ENCODE results near the gene GALC.

- TF ChIP-seq CTCF (IDR thresholded peaks at IDR 0.05) (no peak), POLR2AphosphoS5 (IDR thresholded peaks at IDR 0.05) (no peak), POLR2A (IDR thresholded peaks at IDR 0.05) (no peak)
Observed at GRCh38 chr14:88016768-88017167, 23.8 kb upstream of the GALC start.

All from sigmoid colon (tissue), 4 donors.